Naive thymus-derived CD8-positive, alpha-beta T cell (primary cell): ENCODE results near the gene TRIM67. TPM values are rescaled to one million over a fixed set of nuclear protein-coding genes. Genes with fewer than 3 reads are reported as not detected.
"Not testable (repeated sequence)": the region's sequence is repeated elsewhere in the genome, so short reads cannot be mapped to it uniquely, and the experiment has no call there.

ENCODE experiments used
- ATAC-seq, 2 donors: fragments of 150-1000 bp; cut with Tn5 transposase in 1 of 2; sonication (Bioruptor Pico), chemical (Tn5 transposase) in 1 of 2; 1 replicate in 1 of 2; 2 replicates in 1 of 2; pipeline ENCODE4 v1.10.0; 2021; ENCODE audit warnings: mild to moderate bottlenecking in 2 of 2, moderate library complexity in 2 of 2
- POLR2A ChIA-PET: fragments of 350-600 bp; sonication (Branson Sonifier 250); formaldehyde crosslinking; loops from one replicate; lab custom pipeline; 2021; ENCODE audit warnings: antibody characterized with exemption; lab: Charles Lee
- DNase-seq, 10 donors: peaks; one replicate each; pipeline versions ENCODE4 v3.0.0 to v3.0.0-alpha.2; 2020 to 2022
- H3K27ac Mint-ChIP-seq, 10 donors: one replicate each; pipeline ENCODE4 v1.8.0; 2020 to 2022; ENCODE audit warnings: mild to moderate bottlenecking in 10 of 10, mixed read lengths in 10 of 10, moderate library complexity in 4 of 10, inconsistent platforms in 1 of 10
- H3K27me3 Mint-ChIP-seq, 5 donors: one replicate each; pipeline ENCODE4 v1.8.0; 2021 to 2022; ENCODE audit warnings: mixed read lengths in 5 of 5
- H3K36me3 Mint-ChIP-seq, 3 donors: one replicate each; pipeline ENCODE4 v1.8.0; 2020 to 2022; ENCODE audit warnings: mixed read lengths in 3 of 3, mild to moderate bottlenecking in 2 of 3, inconsistent platforms in 1 of 3
- H3K4me1 Mint-ChIP-seq, 4 donors: one replicate each; pipeline ENCODE4 v1.8.0; 2021 to 2022; ENCODE audit warnings: mixed read lengths in 4 of 4
- H3K4me3 Mint-ChIP-seq, 10 donors: one replicate each; pipeline ENCODE4 v1.8.0; 2020 to 2022; ENCODE audit warnings: mild to moderate bottlenecking in 10 of 10, mixed read lengths in 10 of 10, moderate library complexity in 6 of 10, inconsistent platforms in 1 of 10
- H3K9me3 Mint-ChIP-seq, 9 donors: one replicate each; pipeline ENCODE4 v1.8.0; 2020 to 2022; ENCODE audit warnings: mixed read lengths in 9 of 9, mild to moderate bottlenecking in 3 of 9, inconsistent platforms in 1 of 9, moderate library complexity in 1 of 9
- polyA plus RNA-seq, 3 donors: library from polyadenylated mRNA; unstranded; fragments of 300-500 nt; fragmentation: Illumina TruSeq; gene quantifications; one replicate each; pipeline ENCODE4 v1.2.3, GENCODE V29; 2021
- total RNA-seq, 8 experiments: library from RNA in 2 of 8; stranded (reverse) in 2 of 8; gene quantifications; one replicate each; pipeline ENCODE4 v1.2.3 and lab custom pipeline; 2021 to 2026

Gene TRIM67
- total and polyA plus RNA-seq, 5 experiments from 2014 or later, result not detected

- POLR2A ChIA-PET, result no interaction called here
- Mint-ChIP-seq H3K27me3 (peaks cover 13 to 41% (median 27%) of the 10 kb centered on the region in 5 donors), H3K9me3 (peaks cover 0 to 5% (median 0%) of the 10 kb centered on the region in 9 donors), H3K4me1 (peaks cover 0 to 1% (median 0%) of the 10 kb centered on the region in 4 donors), H3K36me3 (peaks cover 2 to 8% (median 4%) of the 10 kb centered on the region in 3 donors), H3K4me3 (no peak overlapping the region), H3K27ac (no peak overlapping the region)
- ATAC-seq (no peak), DNase-seq (no peak)
Measured at GRCh38 chr1:231138236-231138635, 23.6 kb upstream of the TRIM67 start.

GRCh38 chr1:231139125-231139649, 22.7 kb upstream of the TRIM67 start:
- H3K36me3 Mint-ChIP-seq, result peaks cover 2 to 8% (median 4%) of the 10 kb centered on the region in 3 donors
- ATAC-seq (no peak), DNase-seq (no peak)
- H3K4me3 Mint-ChIP-seq, result no peak overlapping the region
- peaks cover 0 to 1% (median 0%) of the 10 kb centered on the region in 4 donors for H3K4me1 Mint-ChIP-seq
- peaks cover 15 to 41% (median 27%) of the 10 kb centered on the region in 5 donors for H3K27me3 Mint-ChIP-seq
- peaks cover 0 to 11% (median 0%) of the 10 kb centered on the region in 9 donors for H3K9me3 Mint-ChIP-seq
- POLR2A ChIA-PET, result no interaction called here
- H3K27ac Mint-ChIP-seq, result no peak overlapping the region

- Mint-ChIP-seq H3K9me3 (peaks cover 0 to 11% (median 0%) of the 10 kb centered on the region in 9 donors), H3K27ac (peak overlapping the region in 1 of 10 donors; percentile 0), H3K4me3 (no peak overlapping the region), H3K27me3 (peaks cover 15 to 41% (median 27%) of the 10 kb centered on the region in 5 donors), H3K4me1 (peaks cover 0 to 1% (median 0%) of the 10 kb centered on the region in 4 donors), H3K36me3 (peaks cover 2 to 8% (median 4%) of the 10 kb centered on the region in 3 donors)
- no peak for DNase-seq
- POLR2A ChIA-PET, result no interaction called here
- ATAC-seq, result no peak
Measured at GRCh38 chr1:231139659-231140654, 21.9 kb upstream of the TRIM67 start.

- Mint-ChIP-seq H3K36me3 (peaks cover 2 to 8% (median 4%) of the 10 kb centered on the region in 3 donors), H3K9me3 (peaks cover 0 to 11% (median 0%) of the 10 kb centered on the region in 9 donors), H3K27me3 (peaks cover 17 to 68% (median 37%) of the 10 kb centered on the region in 5 donors), H3K4me3 (no peak overlapping the region), H3K4me1 (peaks cover 0 to 1% (median 0%) of the 10 kb centered on the region in 4 donors), H3K27ac (no peak overlapping the region)
- DNase-seq, result no peak
- POLR2A ChIA-PET, result no interaction called here
- no peak for ATAC-seq
Measured at GRCh38 chr1:231144416-231145193, 17.3 kb upstream of the TRIM67 start.

- Mint-ChIP-seq H3K36me3 (peaks cover 0 to 5% (median 1%) of the 10 kb centered on the region in 3 donors), H3K9me3 (peaks cover 9 to 34% (median 19%) of the 10 kb centered on the region in 9 donors), H3K4me1 (no peaks in the 10 kb centered on the region), H3K27ac (no peak overlapping the region), H3K4me3 (no peak overlapping the region), H3K27me3 (peaks cover 14 to 35% (median 23%) of the 10 kb centered on the region in 5 donors)
- DNase-seq (no peak), ATAC-seq (no peak)
- POLR2A ChIA-PET, result no interaction called here
Measured at GRCh38 chr1:231147896-231148295, 14.0 kb upstream of the TRIM67 start.

- no peaks in the 10 kb centered on the region for H3K4me1 Mint-ChIP-seq
- H3K27me3 Mint-ChIP-seq, result peaks cover 20 to 49% (median 23%) of the 10 kb centered on the region in 5 donors
- POLR2A ChIA-PET, result no interaction called here
- no peak overlapping the region for H3K27ac Mint-ChIP-seq
- peaks cover 6 to 29% (median 22%) of the 10 kb centered on the region in 9 donors for H3K9me3 Mint-ChIP-seq
- no peak overlapping the region for H3K4me3 Mint-ChIP-seq
- no peak for ATAC-seq
- peaks cover 0 to 5% (median 0%) of the 10 kb centered on the region in 3 donors for H3K36me3 Mint-ChIP-seq
- DNase-seq, result no peak
Measured at GRCh38 chr1:231151811-231152210, 10.0 kb upstream of the TRIM67 start.

GRCh38 chr1:231153726-231154125, 8.1 kb upstream of the TRIM67 start:
- Mint-ChIP-seq H3K27ac (no peak overlapping the region), H3K27me3 (peaks cover 23 to 45% (median 34%) of the 10 kb centered on the region in 5 donors), H3K36me3 (peaks cover 0 to 5% (median 0%) of the 10 kb centered on the region in 3 donors), H3K4me1 (no peaks in the 10 kb centered on the region), H3K9me3 (peaks cover 6 to 29% (median 22%) of the 10 kb centered on the region in 9 donors), H3K4me3 (no peak overlapping the region)
- POLR2A ChIA-PET, result no interaction called here
- DNase-seq (no peak), ATAC-seq (no peak)

GRCh38 chr1:231155808-231156207, 6.0 kb upstream of the TRIM67 start:
- H3K9me3 Mint-ChIP-seq, result peaks cover 3 to 23% (median 14%) of the 10 kb centered on the region in 9 donors
- H3K27me3 Mint-ChIP-seq, result peaks cover 34 to 64% (median 45%) of the 10 kb centered on the region in 5 donors
- H3K36me3 Mint-ChIP-seq, result peaks cover 0 to 4% (median 0%) of the 10 kb centered on the region in 3 donors
- H3K4me3 Mint-ChIP-seq, result no peak overlapping the region
- peaks cover 0 to 2% (median under 1%) of the 10 kb centered on the region in 4 donors for H3K4me1 Mint-ChIP-seq
- POLR2A ChIA-PET, result no interaction called here
- DNase-seq (no peak), ATAC-seq (no peak)
- no peak overlapping the region for H3K27ac Mint-ChIP-seq

GRCh38 chr1:231157311-231157710, 4.5 kb upstream of the TRIM67 start:
- H3K27me3 Mint-ChIP-seq, result peaks cover 33 to 69% (median 50%) of the 10 kb centered on the region in 5 donors
- ATAC-seq, result no peak
- no peak overlapping the region for H3K27ac Mint-ChIP-seq
- peaks cover 1 to 5% (median 3%) of the 10 kb centered on the region in 4 donors for H3K4me1 Mint-ChIP-seq
- no peak for DNase-seq
- no peak overlapping the region for H3K4me3 Mint-ChIP-seq
- POLR2A ChIA-PET, result no interaction called here
- H3K9me3 Mint-ChIP-seq, result peaks cover 0 to 9% (median 5%) of the 10 kb centered on the region in 9 donors
- H3K36me3 Mint-ChIP-seq, result peaks cover 0 to 4% (median 0%) of the 10 kb centered on the region in 3 donors

- DNase-seq, H3K4me3 Mint-ChIP-seq, H3K9me3 Mint-ChIP-seq, H3K36me3 Mint-ChIP-seq, H3K27ac Mint-ChIP-seq, H3K4me1 Mint-ChIP-seq, ATAC-seq: not testable (repeated sequence)
- peaks cover 31 to 69% (median 50%) of the 10 kb centered on the region in 5 donors for H3K27me3 Mint-ChIP-seq
- POLR2A ChIA-PET, result interaction anchor here (0.7 kb wide), 1 partner anchor 1150 kb away, joined by 3 read pairs; no protein-coding TSS in a partner anchor
Measured at GRCh38 chr1:231158141-231158540, 3.7 kb upstream of the TRIM67 start.

GRCh38 chr1:231159202-231159962, 2.5 kb upstream of the TRIM67 start:
- Mint-ChIP-seq H3K4me3 (no peak overlapping the region), H3K4me1 (peaks cover 1 to 7% (median 5%) of the 10 kb centered on the region in 4 donors), H3K27me3 (peaks cover 37 to 72% (median 55%) of the 10 kb centered on the region in 5 donors), H3K9me3 (no peaks in the 10 kb centered on the region), H3K36me3 (peaks cover 0 to 4% (median 0%) of the 10 kb centered on the region in 3 donors), H3K27ac (no peak overlapping the region)
- POLR2A ChIA-PET, result interaction anchor here (1.5 kb wide), 1 partner anchor 10 kb away, joined by 3 read pairs; no protein-coding TSS in a partner anchor
- DNase-seq (no peak), ATAC-seq (no peak)
